Thyroid gland (tissue), 4 donors: ENCODE results near the gene DNAJA3. TPM values are rescaled to one million over a fixed set of nuclear protein-coding genes. Genes with fewer than 3 reads are reported as not detected.

Source experiments
- DNase-seq, 2 donors: peaks; one replicate each; pipeline ENCODE4 v3.0.0-alpha.2; 2019
- H3K27ac ChIP-seq, 3 donors: fragments of 200-600 bp; sonication (generic); 1 replicate in 2 of 3; 2 replicates in 1 of 3; pipeline ENCODE4 v1.5.1; 2016 to 2019; ENCODE audit warnings: mild to moderate bottlenecking in 1 of 3, moderate library complexity in 1 of 3
- H3K27me3 ChIP-seq: fragments of 200-600 bp; sonication (generic); one replicate; pipeline ENCODE4 v1.5.1; 2019
- H3K36me3 ChIP-seq, 2 donors: fragments of 200-600 bp; sonication (generic); one replicate each; pipeline ENCODE4 v1.5.1; 2016 to 2019
- H3K4me1 ChIP-seq, 2 donors: fragments of 200-600 bp; sonication (generic); one replicate each; pipeline ENCODE4 v1.5.1; 2017 to 2019
- H3K4me3 ChIP-seq, 3 donors: fragments of 200-600 bp; sonication (generic); replicated peaks in 1 of 3; 1 replicate in 2 of 3; 2 replicates in 1 of 3; pipeline ENCODE4 v1.5.1; 2016; ENCODE audit warnings: mild to moderate bottlenecking in 1 of 3
- H3K9me3 ChIP-seq: fragments of 200-600 bp; sonication (generic); one replicate; pipeline ENCODE4 v1.5.1; 2017
- CTCF ChIP-seq, 6 experiments: fragments of 200-600 bp in 3 of 6; fragments of 450-650 bp in 3 of 6; sonication (generic) in 3 of 6; IDR thresholded peaks; one replicate each; pipeline ENCODE4 v1.5.1; 2016 to 2019; ENCODE audit warnings: antibody characterized with exemption in 6 of 6, mild to moderate bottlenecking in 2 of 6, inconsistent platforms in 1 of 6, moderate library complexity in 1 of 6
- POLR2A ChIP-seq, 2 donors: fragments of 450-650 bp; IDR thresholded peaks; one replicate each; pipeline ENCODE4 v1.6.1; 2017; ENCODE audit warnings: antibody characterized with exemption in 2 of 2, mild to moderate bottlenecking in 2 of 2, moderate library complexity in 1 of 2
- WGBS, 2 donors: methylation state at CpG; one replicate each; pipeline ENCODE4 v1.1.5; 2017; 5-methylcytosine and 5-hydroxymethylcytosine counted together
- intact Hi-C: fragments of 100-400 bp; cut with DNase I; formaldehyde crosslinking; loops from one replicate; pipeline ENCODE4 v1.15.1; 2023
- total RNA-seq, 4 donors: library from RNA; depleted of rRNA; stranded (reverse); fragments of >200 nt; gene quantifications; one replicate each; pipeline ENCODE4 v1.2.3, GENCODE V29; 2016

The DNAJA3 gene
- total RNA-seq, 4 donors from 2014 or later, result 41.0 to 61.0 (median 51.0) TPM

DNA sequence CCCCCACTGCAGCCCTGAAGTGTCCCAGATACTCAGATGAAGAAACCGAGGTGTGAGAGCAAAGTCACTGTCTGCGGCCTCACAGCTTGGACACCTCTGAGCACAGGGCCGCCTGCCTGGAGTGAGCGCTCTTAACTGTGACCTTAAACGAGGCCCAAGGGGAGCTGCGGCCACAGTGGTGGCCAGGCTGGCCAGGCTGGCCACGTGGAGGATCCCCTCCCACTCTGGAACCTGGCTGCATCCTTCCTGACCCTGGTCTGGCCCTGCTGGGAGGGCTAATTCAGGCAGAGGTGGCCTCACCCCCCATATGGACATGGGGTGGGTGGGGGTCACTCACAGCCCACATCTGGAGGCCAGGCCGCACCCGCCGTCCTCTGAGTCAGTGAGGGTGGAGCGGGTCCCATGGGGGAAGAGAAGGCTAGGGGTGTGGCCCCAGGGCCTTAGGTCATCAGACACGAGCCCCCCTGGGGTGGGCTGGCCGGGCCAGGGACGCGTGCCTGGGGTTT is 47.5 kb upstream of the DNAJA3 start:
- no peaks in the 10 kb centered on the region for H3K27me3 ChIP-seq
- peaks cover 88 to 98% of the 10 kb centered on the region in 2 donors for H3K4me1 ChIP-seq
- 60 to 75% methylated on average over 10 to 14 of the region's 15 CpGs for WGBS, 2 donors
- H3K36me3 ChIP-seq, result peaks cover 0 to 12% of the 10 kb centered on the region in 2 donors
- intact Hi-C loops, result no loop called here
- peak overlapping the region in 2 of 3 donors; percentile 93 to 98 for H3K27ac ChIP-seq
- H3K4me3 ChIP-seq, result no peak overlapping the region
- no peak for TF ChIP-seq POLR2A (IDR thresholded peaks at IDR 0.05)
- TF ChIP-seq CTCF (IDR thresholded peaks at IDR 0.05), result no peak
- H3K9me3 ChIP-seq, result no peaks in the 10 kb centered on the region
- DNase-seq, result no peak

DNA sequence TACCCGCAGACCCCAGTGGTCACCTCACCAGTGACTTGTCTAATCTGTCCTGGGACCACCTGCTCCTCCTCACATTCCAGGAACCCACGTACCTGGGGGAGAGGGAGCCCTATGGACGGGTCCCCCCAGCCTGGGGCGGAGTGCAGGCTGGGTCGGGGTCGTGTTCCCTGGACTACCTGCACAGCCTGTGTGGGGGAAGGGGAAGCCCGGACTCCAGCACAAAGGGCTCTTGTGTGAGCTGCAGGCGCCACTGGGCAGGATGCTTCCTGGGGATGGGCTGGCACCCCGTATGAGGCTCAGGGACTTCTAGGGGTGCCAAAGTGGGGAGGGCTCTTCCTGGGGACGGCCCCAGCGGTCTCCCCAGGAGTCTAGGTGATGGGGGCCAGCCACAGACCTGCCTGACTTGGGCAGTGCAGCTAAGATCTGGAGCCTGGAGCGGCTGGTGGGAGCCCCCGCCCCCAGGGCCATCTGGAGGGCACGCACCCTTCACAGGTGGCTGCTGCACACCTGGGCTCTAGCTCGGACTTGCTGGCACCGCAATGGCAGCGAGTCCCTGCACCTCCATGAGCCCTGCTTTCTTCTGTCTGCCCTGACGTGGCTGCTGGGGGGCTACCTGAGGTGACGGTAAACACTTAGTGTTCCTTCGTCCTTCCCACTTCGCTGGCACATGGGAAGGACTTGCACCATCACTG is 46.5 kb upstream of the DNAJA3 start:
- peak in 1 of 2 donors; percentile 40 for DNase-seq
- WGBS, 2 donors, result 91 to 92% methylated on average over 6 to 15 of the region's 21 CpGs
- H3K27ac ChIP-seq, result peak overlapping the region; percentile 75 to 98 (median 93)
- intact Hi-C loops, result no loop called here
- H3K4me3 ChIP-seq, result no peak overlapping the region
- H3K4me1 ChIP-seq, result peaks cover 78 to 89% of the 10 kb centered on the region in 2 donors
- no peak for TF ChIP-seq CTCF (IDR thresholded peaks at IDR 0.05)
- TF ChIP-seq POLR2A (IDR thresholded peaks at IDR 0.05), result no peak
- no peaks in the 10 kb centered on the region for H3K27me3 ChIP-seq
- no peaks in the 10 kb centered on the region for H3K9me3 ChIP-seq
- peaks cover 0 to 12% of the 10 kb centered on the region in 2 donors for H3K36me3 ChIP-seq

GRCh38 chr16:4380119-4381063 is 45.3 kb upstream of the DNAJA3 start:
- WGBS, 2 donors, result 59 to 64% methylated on average over 14 to 17 of the region's 26 CpGs
- no peak for TF ChIP-seq CTCF (IDR thresholded peaks at IDR 0.05)
- no peak for TF ChIP-seq POLR2A (IDR thresholded peaks at IDR 0.05)

GRCh38 chr16:4381072-4381934 is 44.4 kb upstream of the DNAJA3 start:
- Histone ChIP-seq H3K4me3 (no peak overlapping the region), H3K9me3 (no peaks in the 10 kb centered on the region), H3K27me3 (no peaks in the 10 kb centered on the region), H3K4me1 (peaks cover 57 to 67% of the 10 kb centered on the region in 2 donors), H3K27ac (peak overlapping the region; percentile 88 to 98 (median 92)), H3K36me3 (peaks cover 0 to 12% of the 10 kb centered on the region in 2 donors)
- 80 to 92% methylated on average over 8 to 21 of the region's 59 CpGs for WGBS, 2 donors
- TF ChIP-seq POLR2A (IDR thresholded peaks at IDR 0.05), result peak in 1 of 2 donors; percentile 8
- peak in 2 of 6 experiments; percentile 21 to 39 for TF ChIP-seq CTCF (IDR thresholded peaks at IDR 0.05)
- peak; percentile 99 for DNase-seq
- intact Hi-C loops, result no loop called here

More at GRCh38 chr16:4380119-4381063, 45.3 kb upstream of the DNAJA3 start:
- H3K36me3 ChIP-seq, result peaks cover 0 to 12% of the 10 kb centered on the region in 2 donors
- no peak overlapping the region for H3K4me3 ChIP-seq
- intact Hi-C loops, result no loop called here
- H3K27me3 ChIP-seq, result no peaks in the 10 kb centered on the region
- H3K4me1 ChIP-seq, result peaks cover 66 to 76% of the 10 kb centered on the region in 2 donors
- no peaks in the 10 kb centered on the region for H3K9me3 ChIP-seq
- DNase-seq, result peak; percentile 60 to 76
- peak overlapping the region; percentile 73 to 98 (median 75) for H3K27ac ChIP-seq
